ENCODE measurements around the gene YTHDC1. TPM values are rescaled to one million over a fixed set of nuclear protein-coding genes. Genes with fewer than 3 reads are reported as not detected.

Gene YTHDC1
- total and polyA plus RNA-seq, 12 donors = 24.6 to 79.6 (median 48.2) TPM

DNA sequence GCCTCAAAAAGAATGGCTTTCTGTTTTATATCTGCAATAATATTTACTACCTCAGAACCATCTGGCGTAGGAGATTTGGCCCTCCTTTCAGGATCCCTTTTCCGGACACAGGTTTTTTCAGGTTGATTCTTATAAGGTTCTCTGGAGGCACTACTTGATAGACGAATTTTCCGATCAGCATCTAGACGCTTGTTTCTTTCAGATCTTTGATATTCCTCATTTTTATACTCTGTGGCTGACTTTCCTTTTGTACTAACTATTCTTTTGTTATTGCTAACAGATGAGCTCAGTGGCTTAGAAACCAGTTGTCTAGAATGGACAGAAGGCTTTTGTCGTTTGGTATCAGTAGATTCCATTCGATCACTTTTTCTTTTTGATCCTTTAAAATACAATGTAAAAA is 12.4 kb downstream of the YTHDC1 start:
- Histone ChIP-seq H3K27ac (no peak overlapping the region), H3K36me3 (replicated peaks in 1 of 2) (peaks cover 0 to 29% of the 10 kb centered on the region in 2 donors), H3K27me3 (no peaks in the 10 kb centered on the region), H3K4me3 (no peak overlapping the region), H3K9me3 (replicated peaks in 1 of 3) (no peaks in the 10 kb centered on the region), H3K4me1 (replicated peaks in 1 of 2) (peaks cover 13 to 63% of the 10 kb centered on the region in 2 donors)
- 93 to 95% (median 94%) methylated on average over 7 of the region's 7 CpGs for WGBS, 4 donors
- intact Hi-C loops (cut with DNase I) = no loop called here
- TF ChIP-seq, protein P1, sequence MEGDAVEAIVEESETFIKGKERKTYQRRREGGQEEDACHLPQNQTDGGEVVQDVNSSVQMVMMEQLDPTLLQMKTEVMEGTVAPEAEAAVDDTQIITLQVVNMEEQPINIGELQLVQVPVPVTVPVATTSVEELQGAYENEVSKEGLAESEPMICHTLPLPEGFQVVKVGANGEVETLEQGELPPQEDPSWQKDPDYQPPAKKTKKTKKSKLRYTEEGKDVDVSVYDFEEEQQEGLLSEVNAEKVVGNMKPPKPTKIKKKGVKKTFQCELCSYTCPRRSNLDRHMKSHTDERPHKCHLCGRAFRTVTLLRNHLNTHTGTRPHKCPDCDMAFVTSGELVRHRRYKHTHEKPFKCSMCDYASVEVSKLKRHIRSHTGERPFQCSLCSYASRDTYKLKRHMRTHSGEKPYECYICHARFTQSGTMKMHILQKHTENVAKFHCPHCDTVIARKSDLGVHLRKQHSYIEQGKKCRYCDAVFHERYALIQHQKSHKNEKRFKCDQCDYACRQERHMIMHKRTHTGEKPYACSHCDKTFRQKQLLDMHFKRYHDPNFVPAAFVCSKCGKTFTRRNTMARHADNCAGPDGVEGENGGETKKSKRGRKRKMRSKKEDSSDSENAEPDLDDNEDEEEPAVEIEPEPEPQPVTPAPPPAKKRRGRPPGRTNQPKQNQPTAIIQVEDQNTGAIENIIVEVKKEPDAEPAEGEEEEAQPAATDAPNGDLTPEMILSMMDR (IDR thresholded peaks at IDR 0.05) = no peak
- no peak for TF ChIP-seq POLR2A (IDR thresholded peaks at IDR 0.05)
- DNase-seq = no peak

DNA sequence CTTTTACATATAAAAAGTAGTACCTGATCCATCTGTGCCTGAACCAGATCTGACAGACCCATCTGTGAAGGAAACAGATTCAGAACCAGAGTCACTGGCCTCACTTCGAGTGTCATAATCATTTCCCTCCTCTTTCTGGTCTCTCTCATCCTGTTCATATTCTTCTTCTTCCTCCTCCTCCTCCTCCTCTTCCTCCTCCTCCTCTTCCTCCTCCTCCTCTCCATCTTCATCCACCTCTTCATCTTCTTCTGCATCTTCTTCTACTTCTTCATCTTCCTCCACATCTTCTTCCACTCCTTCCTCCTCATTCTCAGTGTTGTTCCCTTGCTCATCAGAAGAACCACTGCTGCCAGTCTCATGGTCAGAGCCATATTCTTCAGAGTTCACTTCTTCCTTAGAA is 12.9 kb downstream of the YTHDC1 start:
- TF ChIP-seq POLR2A (IDR thresholded peaks at IDR 0.05) = no peak
- TF ChIP-seq, protein P1 (IDR thresholded peaks at IDR 0.05) = no peak
- intact Hi-C loops (cut with DNase I) = no loop called here
- peaks cover 13 to 57% of the 10 kb centered on the region in 2 donors for H3K4me1 ChIP-seq (replicated peaks in 1 of 2)
- no peaks in the 10 kb centered on the region for H3K9me3 ChIP-seq (replicated peaks in 1 of 3)
- peaks cover 0 to 34% of the 10 kb centered on the region in 2 donors for H3K36me3 ChIP-seq (replicated peaks in 1 of 2)
- H3K27me3 ChIP-seq = no peaks in the 10 kb centered on the region
- DNase-seq = no peak
- 70 to 91% (median 83%) methylated on average over 1 of the region's 1 CpG for WGBS, 4 donors
- H3K4me3 ChIP-seq = no peak overlapping the region
- no peak overlapping the region for H3K27ac ChIP-seq

DNA sequence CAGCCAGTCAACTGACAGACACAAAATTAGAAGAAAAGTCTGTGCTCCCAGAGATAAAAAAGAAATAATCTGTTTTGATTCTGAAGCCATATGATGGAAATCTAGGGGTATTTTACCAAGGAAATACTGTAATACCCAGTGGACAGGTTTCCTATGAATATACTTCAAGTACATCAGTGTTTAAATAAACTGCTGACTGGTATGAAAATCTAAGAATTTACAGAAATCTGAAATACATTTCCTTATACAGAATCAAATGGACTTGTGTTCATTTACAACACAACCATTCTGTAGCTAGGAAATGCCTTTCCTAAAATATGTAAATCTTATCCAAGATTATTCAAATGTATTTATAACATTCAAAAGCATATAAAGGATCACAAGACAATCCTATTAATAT is 13.4 kb downstream of the YTHDC1 start:
- H3K36me3 ChIP-seq (replicated peaks in 1 of 2) = peaks cover 0 to 39% of the 10 kb centered on the region in 2 donors
- no peak overlapping the region for H3K27ac ChIP-seq
- DNase-seq = no peak
- H3K27me3 ChIP-seq = no peaks in the 10 kb centered on the region
- no peak for TF ChIP-seq POLR2A (IDR thresholded peaks at IDR 0.05)
- no peaks in the 10 kb centered on the region for H3K9me3 ChIP-seq (replicated peaks in 1 of 3)
- H3K4me1 ChIP-seq (replicated peaks in 1 of 2) = peaks cover 13 to 53% of the 10 kb centered on the region in 2 donors
- intact Hi-C loops (cut with DNase I) = no loop called here
- H3K4me3 ChIP-seq = no peak overlapping the region

DNA sequence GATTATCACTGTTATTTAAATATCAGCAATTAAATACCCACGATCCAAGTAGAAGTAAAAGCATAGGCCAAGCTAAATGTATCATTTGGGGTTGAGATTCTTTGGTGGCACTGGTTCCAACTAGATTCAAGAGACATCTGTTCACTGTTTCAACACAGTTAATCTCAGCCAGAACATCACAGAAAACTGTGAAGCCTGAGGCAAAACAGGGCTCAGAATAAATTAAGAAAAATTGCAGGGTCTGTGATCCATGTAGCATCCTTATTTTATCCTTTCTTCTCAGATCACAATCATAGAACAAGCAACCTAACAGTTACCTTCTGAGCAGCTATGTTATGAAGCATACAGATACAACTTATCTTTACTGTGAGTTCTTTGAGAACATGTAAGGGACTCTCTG is 23.7 kb downstream of the YTHDC1 start:
- TF ChIP-seq, protein P1 (IDR thresholded peaks at IDR 0.05) = no peak
- no peak for TF ChIP-seq POLR2A (IDR thresholded peaks at IDR 0.05)
- no peak for DNase-seq
- H3K9me3 ChIP-seq (replicated peaks in 1 of 3) = no peaks in the 10 kb centered on the region
- no peaks in the 10 kb centered on the region for H3K27me3 ChIP-seq
- H3K27ac ChIP-seq = no peak overlapping the region
- H3K4me1 ChIP-seq (replicated peaks in 1 of 2) = peaks cover 0 to 6% of the 10 kb centered on the region in 2 donors
- intact Hi-C loops (cut with DNase I) = no loop called here
- no peak overlapping the region for H3K4me3 ChIP-seq
- peaks cover 0 to 63% of the 10 kb centered on the region in 2 donors for H3K36me3 ChIP-seq (replicated peaks in 1 of 2)
- 86 to 91% (median 89%) methylated on average over 1 of the region's 1 CpG for WGBS, 4 donors

DNA sequence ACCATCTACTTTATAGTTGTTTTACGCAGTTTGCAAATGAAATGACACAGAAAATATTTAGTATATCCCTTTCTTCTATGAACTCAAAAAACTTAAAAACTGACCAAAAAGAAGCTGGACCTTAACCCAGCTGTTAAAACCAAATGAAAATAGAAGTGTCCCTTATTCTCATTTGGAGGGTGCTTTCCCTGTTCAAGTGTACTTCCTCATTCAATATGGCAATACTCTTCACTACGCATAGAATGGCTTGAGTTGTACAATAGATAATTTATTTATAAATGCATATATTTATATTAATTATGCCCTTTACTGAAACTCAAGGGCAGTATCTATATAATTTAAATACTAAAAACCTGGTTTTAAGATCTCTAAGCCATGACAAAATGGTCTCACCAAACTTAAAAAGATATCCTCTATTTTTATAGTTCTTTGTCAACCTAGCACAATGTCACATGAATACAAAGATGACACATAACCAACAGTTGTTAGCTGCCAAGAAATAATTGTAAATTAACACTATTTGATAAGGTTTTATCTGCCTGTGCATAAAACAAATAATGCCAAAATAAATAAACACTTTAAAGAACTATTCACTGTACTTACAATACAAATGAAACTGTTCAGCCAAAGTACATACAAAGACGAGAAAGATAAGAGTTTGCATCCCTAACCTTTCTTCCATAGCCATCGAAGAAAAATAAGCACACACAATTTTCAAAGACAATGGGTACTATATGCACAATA is 25.2 kb downstream of the YTHDC1 start:
- H3K9me3 ChIP-seq (replicated peaks in 1 of 3) = no peaks in the 10 kb centered on the region
- no peak for TF ChIP-seq POLR2A (IDR thresholded peaks at IDR 0.05)
- TF ChIP-seq, protein P1 (IDR thresholded peaks at IDR 0.05) = no peak
- WGBS, 4 donors = 69 to 79% (median 76%) methylated on average over 4 of the region's 4 CpGs
- no peak overlapping the region for H3K4me3 ChIP-seq
- H3K36me3 ChIP-seq (replicated peaks in 1 of 2) = peaks cover 0 to 51% of the 10 kb centered on the region in 2 donors
- no peak overlapping the region for H3K27ac ChIP-seq
- peaks cover 0 to 6% of the 10 kb centered on the region in 2 donors for H3K4me1 ChIP-seq (replicated peaks in 1 of 2)
- no peaks in the 10 kb centered on the region for H3K27me3 ChIP-seq
- no peak for DNase-seq
- intact Hi-C loops (cut with DNase I) = no loop called here
